GM13976 (cell line): ENCODE results near the gene TMEM131.

Experiments
- DNase-seq: peaks from one replicate; pipeline ENCODE4 v3.0.0; 2012; ENCODE audit warnings: low spot score
- CTCF ChIP-seq: IDR thresholded peaks from 2 replicates; pipeline ENCODE4 v1.5.1; 2012; ENCODE audit warnings: borderline replicate concordance, mild to moderate bottlenecking; ENCODE audit not compliant: insufficient read depth; ENCODE audit errors: extremely low read depth, missing control alignments, control extremely low read depth
- in situ Hi-C: fragments of 300-500 bp; cut with MboI; formaldehyde crosslinking; loops from one replicate; pipeline ENCODE4 v1.12.0; 2022; ENCODE audit warnings: low sequenced_read_pairs, mixed read lengths, inconsistent platforms; ENCODE audit not compliant: unreplicated experiment

Gene TMEM131

GRCh38 chr2:97991081-97991856, 4.5 kb downstream of the TMEM131 start:
- in situ Hi-C loops, result no loop called here
- DNase-seq, result no peak
- TF ChIP-seq CTCF, result no peak

- in situ Hi-C loops, result no loop called here
Measured at GRCh38 chr2:97988722-97989121, 7.0 kb downstream of the TMEM131 start.

GRCh38 chr2:97985998-97986397, 9.8 kb downstream of the TMEM131 start:
- in situ Hi-C loops, result no loop called here
- no peak for TF ChIP-seq CTCF
- DNase-seq, result no peak

More at GRCh38 chr2:97988722-97989121, 7.0 kb downstream of the TMEM131 start:
- DNase-seq, result no peak
- no peak for TF ChIP-seq CTCF

- no peak for DNase-seq
- TF ChIP-seq CTCF, result no peak
- in situ Hi-C loops, result no loop called here
Measured at GRCh38 chr2:97983698-97984097, 12.1 kb downstream of the TMEM131 start.

- DNase-seq, result no peak
- TF ChIP-seq CTCF, result no peak
- in situ Hi-C loops, result no loop called here
Measured at GRCh38 chr2:97983134-97983533, 12.6 kb downstream of the TMEM131 start.

- no peak for TF ChIP-seq CTCF
- DNase-seq, result no peak
- in situ Hi-C loops, result no loop called here
Measured at GRCh38 chr2:97982621-97983020, 13.1 kb downstream of the TMEM131 start.
